Measurements from ENCODE around the gene STRIP2.

DNA sequence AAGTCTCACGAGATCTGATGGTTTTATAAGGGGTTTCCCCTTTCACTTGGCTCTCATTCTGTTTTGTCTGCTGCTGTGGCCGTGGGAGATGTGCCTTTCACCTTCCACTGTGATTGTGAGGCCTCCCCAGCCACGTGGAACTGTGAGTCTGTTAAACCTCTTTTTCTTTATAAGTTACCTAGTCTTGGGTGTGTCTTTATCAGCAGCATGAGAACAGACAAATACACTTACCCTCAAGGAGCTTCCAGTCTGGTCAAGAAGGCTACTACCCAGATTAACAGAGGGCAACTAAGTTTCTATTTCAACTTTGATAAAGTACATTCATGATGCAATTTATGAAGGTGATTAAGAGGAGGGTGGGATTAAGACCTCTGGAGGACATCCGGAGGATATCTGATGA is 81.1 kb downstream of the STRIP2 start:
- TF ChIP-seq, protein P1, sequence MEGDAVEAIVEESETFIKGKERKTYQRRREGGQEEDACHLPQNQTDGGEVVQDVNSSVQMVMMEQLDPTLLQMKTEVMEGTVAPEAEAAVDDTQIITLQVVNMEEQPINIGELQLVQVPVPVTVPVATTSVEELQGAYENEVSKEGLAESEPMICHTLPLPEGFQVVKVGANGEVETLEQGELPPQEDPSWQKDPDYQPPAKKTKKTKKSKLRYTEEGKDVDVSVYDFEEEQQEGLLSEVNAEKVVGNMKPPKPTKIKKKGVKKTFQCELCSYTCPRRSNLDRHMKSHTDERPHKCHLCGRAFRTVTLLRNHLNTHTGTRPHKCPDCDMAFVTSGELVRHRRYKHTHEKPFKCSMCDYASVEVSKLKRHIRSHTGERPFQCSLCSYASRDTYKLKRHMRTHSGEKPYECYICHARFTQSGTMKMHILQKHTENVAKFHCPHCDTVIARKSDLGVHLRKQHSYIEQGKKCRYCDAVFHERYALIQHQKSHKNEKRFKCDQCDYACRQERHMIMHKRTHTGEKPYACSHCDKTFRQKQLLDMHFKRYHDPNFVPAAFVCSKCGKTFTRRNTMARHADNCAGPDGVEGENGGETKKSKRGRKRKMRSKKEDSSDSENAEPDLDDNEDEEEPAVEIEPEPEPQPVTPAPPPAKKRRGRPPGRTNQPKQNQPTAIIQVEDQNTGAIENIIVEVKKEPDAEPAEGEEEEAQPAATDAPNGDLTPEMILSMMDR (tag by site-specific recombination; IDR thresholded peaks at IDR 0.05), result no peak
- TF ChIP-seq ZNF426 (tag by site-specific recombination; IDR thresholded peaks at IDR 0.05), result no peak
- TF ChIP-seq, protein P2, sequence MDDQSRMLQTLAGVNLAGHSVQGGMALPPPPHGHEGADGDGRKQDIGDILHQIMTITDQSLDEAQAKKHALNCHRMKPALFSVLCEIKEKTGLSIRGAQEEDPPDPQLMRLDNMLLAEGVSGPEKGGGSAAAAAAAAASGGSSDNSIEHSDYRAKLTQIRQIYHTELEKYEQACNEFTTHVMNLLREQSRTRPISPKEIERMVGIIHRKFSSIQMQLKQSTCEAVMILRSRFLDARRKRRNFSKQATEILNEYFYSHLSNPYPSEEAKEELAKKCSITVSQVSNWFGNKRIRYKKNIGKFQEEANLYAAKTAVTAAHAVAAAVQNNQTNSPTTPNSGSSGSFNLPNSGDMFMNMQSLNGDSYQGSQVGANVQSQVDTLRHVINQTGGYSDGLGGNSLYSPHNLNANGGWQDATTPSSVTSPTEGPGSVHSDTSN (CRISPR knock-in tag; IDR thresholded peaks at IDR 0.05), result no peak
- TF ChIP-seq ZNF768 (tag by site-specific recombination; IDR thresholded peaks at IDR 0.05), result no peak
- TF ChIP-seq PRDM1 (tag by site-specific recombination; IDR thresholded peaks at IDR 0.05), result no peak
- TF ChIP-seq ZNF114 (tag by site-specific recombination; IDR thresholded peaks at IDR 0.05), result no peak
- TF ChIP-seq, protein P3, sequence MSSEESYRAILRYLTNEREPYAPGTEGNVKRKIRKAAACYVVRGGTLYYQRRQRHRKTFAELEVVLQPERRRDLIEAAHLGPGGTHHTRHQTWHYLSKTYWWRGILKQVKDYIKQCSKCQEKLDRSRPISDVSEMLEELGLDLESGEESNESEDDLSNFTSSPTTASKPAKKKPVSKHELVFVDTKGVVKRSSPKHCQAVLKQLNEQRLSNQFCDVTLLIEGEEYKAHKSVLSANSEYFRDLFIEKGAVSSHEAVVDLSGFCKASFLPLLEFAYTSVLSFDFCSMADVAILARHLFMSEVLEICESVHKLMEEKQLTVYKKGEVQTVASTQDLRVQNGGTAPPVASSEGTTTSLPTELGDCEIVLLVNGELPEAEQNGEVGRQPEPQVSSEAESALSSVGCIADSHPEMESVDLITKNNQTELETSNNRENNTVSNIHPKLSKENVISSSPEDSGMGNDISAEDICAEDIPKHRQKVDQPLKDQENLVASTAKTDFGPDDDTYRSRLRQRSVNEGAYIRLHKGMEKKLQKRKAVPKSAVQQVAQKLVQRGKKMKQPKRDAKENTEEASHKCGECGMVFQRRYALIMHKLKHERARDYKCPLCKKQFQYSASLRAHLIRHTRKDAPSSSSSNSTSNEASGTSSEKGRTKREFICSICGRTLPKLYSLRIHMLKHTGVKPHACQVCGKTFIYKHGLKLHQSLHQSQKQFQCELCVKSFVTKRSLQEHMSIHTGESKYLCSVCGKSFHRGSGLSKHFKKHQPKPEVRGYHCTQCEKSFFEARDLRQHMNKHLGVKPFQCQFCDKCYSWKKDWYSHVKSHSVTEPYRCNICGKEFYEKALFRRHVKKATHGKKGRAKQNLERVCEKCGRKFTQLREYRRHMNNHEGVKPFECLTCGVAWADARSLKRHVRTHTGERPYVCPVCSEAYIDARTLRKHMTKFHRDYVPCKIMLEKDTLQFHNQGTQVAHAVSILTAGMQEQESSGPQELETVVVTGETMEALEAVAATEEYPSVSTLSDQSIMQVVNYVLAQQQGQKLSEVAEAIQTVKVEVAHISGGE (tag by site-specific recombination; conservative IDR thresholded peaks at IDR 0.05; ENCODE audit: low read depth), result no peak
- TF ChIP-seq ZNF23 (tag by site-specific recombination; IDR thresholded peaks at IDR 0.05; ENCODE audit: borderline replicate concordance), result no peak
- TF ChIP-seq, protein P4, sequence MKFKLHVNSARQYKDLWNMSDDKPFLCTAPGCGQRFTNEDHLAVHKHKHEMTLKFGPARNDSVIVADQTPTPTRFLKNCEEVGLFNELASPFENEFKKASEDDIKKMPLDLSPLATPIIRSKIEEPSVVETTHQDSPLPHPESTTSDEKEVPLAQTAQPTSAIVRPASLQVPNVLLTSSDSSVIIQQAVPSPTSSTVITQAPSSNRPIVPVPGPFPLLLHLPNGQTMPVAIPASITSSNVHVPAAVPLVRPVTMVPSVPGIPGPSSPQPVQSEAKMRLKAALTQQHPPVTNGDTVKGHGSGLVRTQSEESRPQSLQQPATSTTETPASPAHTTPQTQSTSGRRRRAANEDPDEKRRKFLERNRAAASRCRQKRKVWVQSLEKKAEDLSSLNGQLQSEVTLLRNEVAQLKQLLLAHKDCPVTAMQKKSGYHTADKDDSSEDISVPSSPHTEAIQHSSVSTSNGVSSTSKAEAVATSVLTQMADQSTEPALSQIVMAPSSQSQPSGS (tag by site-specific recombination; IDR thresholded peaks at IDR 0.05; ENCODE audit: low read depth), result no peak
- TF ChIP-seq TRIM28 (IDR thresholded peaks at IDR 0.05; ENCODE audit: borderline replicate concordance, low read length), result no peak
- TF ChIP-seq ZNF843 (tag by site-specific recombination; IDR thresholded peaks at IDR 0.05), result no peak

Measured in HEK293 (cell line).